Muscle of back (tissue), 13 donors: ENCODE results near the gene SHROOM2. TPM values are rescaled to one million over a fixed set of nuclear protein-coding genes. Genes with fewer than 3 reads are reported as not detected.
A peak's percentile ranks its signal among the peaks of the same experiment; 100 is the strongest.
"Not testable (repeated sequence)": the region's sequence is repeated elsewhere in the genome, so short reads cannot be mapped to it uniquely, and the experiment has no call there.

Experiments
- DNase-seq, 3 donors: peaks; one replicate each; pipeline versions ENCODE4 v3.0.0 to v3.0.0-alpha.2; 2013
- long read RNA-seq, 9 donors: transcript quantifications; one replicate each; lab custom pipeline, GENCODE V29; 2026
- polyA plus RNA-seq, 10 donors: library from polyadenylated mRNA; unstranded; fragments of 120-200 nt; gene quantifications; one replicate each; pipeline ENCODE4 v1.2.1, GENCODE V29; 2013; ENCODE audit not compliant: insufficient read length in 10 of 10

SHROOM2 gene, protein sequence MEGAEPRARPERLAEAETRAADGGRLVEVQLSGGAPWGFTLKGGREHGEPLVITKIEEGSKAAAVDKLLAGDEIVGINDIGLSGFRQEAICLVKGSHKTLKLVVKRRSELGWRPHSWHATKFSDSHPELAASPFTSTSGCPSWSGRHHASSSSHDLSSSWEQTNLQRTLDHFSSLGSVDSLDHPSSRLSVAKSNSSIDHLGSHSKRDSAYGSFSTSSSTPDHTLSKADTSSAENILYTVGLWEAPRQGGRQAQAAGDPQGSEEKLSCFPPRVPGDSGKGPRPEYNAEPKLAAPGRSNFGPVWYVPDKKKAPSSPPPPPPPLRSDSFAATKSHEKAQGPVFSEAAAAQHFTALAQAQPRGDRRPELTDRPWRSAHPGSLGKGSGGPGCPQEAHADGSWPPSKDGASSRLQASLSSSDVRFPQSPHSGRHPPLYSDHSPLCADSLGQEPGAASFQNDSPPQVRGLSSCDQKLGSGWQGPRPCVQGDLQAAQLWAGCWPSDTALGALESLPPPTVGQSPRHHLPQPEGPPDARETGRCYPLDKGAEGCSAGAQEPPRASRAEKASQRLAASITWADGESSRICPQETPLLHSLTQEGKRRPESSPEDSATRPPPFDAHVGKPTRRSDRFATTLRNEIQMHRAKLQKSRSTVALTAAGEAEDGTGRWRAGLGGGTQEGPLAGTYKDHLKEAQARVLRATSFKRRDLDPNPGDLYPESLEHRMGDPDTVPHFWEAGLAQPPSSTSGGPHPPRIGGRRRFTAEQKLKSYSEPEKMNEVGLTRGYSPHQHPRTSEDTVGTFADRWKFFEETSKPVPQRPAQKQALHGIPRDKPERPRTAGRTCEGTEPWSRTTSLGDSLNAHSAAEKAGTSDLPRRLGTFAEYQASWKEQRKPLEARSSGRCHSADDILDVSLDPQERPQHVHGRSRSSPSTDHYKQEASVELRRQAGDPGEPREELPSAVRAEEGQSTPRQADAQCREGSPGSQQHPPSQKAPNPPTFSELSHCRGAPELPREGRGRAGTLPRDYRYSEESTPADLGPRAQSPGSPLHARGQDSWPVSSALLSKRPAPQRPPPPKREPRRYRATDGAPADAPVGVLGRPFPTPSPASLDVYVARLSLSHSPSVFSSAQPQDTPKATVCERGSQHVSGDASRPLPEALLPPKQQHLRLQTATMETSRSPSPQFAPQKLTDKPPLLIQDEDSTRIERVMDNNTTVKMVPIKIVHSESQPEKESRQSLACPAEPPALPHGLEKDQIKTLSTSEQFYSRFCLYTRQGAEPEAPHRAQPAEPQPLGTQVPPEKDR (N-terminal part only)
- 1 to 10 TPM; 1.3 to 3.8 (median 1.7) TPM for polyA plus RNA-seq
- long read RNA-seq, donor 1 = 0 reads
- long read RNA-seq, donor 2 = 0 reads
- long read RNA-seq, donor 3 = 0 reads
- long read RNA-seq, donor 4 = 0 reads
- long read RNA-seq, donor 5 = 0 reads
- long read RNA-seq, donor 6 = 0 reads
- long read RNA-seq, donor 7 = 0 reads
- long read RNA-seq, donor 8 = 0 reads
- long read RNA-seq, donor 9 = 0 reads

- DNase-seq = peak in 1 of 3 donors; percentile 31
These were observed at the start of gene SHROOM2 for GRCh38 chrX:9785944-9786797. SHROOM2 (plus strand) TSS chrX:9786429; CDS start chrX:9786546, 117 bp downstream.

DNA sequence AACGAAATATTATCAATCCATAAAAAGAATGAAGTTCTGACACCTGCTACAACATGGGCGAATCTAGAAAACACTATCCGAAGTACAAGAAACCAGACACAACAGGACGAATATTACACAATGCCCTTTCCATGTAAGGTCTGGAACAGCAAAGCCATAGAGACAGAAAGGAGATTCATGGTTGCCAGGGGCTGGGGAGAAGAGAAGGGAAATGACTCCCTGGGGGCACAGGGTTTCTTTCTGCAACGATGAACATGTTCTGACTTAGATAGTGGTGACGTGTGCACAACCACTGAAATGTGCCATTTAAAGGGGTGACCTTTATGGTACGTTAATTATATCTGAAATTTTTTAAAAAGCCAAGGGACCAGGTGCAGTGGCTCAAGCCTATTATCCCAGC is 48.9 kb upstream of the SHROOM2 start:
- no peak for DNase-seq

DNA sequence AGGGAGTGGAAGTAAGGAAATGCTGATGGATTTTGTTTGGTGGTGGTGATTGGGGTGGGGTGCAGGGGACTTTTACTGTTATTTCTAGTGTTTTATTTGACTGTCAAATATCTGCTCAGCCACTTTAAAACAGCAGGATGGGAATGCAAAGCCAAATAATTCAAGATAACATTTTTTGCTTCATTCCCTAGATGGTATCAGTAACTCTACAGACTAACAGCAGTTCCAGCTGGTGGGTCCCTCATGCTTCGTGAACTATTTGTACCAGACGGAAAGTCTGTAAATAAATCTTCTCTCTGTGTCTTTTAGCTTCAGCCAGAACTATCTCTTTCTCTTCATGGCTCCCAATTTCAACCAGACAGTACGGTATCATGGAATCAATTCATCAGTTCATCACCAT is 48.1 kb upstream of the SHROOM2 start:
- no peak for DNase-seq

GRCh38 chrX:9739130-9739529 is 47.1 kb upstream of the SHROOM2 start:
- DNase-seq = no peak

- DNase-seq = no peak
These were observed 40.7 kb upstream of the SHROOM2 start for GRCh38 chrX:9745417-9746115.

DNA sequence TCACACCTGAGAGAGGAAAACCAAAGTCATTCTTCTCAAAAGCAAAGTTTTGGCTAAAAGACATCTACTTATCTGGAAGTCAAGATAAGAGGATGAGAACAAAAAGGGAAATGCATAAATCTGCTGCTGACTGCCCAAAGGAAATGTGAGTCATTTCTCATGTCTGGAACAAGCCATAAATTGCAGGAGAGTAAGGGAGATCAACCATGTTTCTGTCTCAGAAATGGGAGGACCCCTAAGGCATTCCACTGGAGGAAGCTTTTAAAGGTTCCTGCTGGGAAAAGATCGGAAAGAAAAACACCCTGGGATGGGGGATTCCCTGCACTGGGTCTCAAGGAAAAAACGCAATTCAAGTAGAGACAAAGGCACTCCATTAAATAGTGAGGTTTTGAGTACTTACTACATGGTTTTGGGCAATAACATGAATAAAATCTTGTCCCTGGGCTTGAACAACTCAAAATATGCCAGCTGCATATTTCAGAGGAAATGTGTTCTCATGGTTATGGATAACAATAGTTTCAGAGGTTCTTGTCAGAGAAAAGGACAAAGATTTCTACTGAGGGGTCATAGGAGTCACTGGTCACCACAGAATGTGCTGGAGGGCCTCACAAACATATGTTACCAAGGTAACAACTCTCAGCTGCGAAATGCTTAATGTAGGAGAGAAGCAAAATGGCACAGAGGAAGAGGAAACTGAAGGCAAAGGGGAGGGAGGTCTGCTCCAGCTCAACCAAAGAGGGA is 39.9 kb upstream of the SHROOM2 start:
- peak in 2 of 3 donors; percentile 6 to 8 for DNase-seq

DNA sequence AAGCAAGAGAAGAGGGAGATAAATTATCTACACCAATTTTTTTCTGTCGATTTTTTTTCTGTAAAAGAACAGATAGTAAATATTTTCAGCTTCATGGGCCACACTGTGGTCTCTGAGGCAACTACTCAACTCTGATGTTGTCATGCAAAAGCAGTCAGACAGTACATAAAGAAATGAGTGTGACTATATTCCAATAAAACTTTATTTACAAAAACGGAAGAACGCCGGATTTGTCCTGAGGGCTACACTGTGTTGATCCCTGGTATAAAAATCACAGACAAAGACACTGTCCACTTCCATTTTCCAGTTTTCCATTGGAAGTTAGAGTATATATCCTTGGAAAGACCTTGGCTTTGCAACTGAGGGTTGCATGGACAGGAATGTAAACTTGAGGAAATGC is 38.6 kb upstream of the SHROOM2 start:
- no peak for DNase-seq

DNA sequence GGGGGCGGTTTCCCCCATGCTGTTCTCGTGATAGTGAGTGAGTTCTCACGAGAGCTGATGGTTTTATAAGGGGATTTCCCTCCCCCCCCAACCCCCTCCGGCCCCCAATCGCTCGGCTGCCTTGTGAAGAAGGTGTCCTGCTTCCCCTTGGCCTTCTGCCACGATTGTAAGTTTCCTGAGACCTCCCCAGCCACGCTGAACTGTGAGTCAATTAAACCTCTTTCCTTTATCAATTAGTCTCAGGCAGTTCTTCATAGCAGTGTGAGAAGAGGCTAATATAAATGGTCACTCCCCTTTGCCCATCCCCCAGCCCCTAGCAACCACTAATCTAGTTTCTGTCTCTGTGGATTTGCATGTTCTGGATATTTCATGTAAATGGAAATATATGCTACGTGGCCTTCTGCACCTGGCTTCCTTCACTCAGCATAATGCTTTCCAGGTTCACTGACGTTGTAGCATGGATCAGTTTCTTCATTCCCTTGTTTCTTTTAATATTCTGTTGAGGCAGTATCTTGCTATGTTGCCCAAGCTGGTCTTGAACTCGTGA is 37.0 kb upstream of the SHROOM2 start:
- no peak for DNase-seq

DNA sequence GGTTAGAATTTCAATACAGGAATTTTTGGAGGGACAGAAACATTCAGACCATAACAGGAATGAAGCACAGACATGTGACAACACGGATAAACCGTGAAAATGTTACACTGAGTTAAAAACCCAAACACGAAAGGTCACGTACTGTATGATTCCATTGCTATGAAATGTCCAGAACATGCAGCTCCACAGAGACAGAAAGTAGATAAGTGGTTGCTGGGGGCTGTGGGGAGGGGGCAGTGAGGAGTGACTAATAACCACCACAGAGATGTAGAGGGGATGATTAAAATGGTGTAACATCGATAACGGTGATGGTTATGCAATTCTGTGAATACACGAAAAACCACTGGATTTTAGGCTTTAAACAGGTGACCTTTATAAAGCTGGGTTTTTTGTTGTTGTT is 28.9 kb upstream of the SHROOM2 start:
- DNase-seq = no peak

- DNase-seq = no peak
These were observed 28.1 kb upstream of the SHROOM2 start for GRCh38 chrX:9758021-9758638.

DNA sequence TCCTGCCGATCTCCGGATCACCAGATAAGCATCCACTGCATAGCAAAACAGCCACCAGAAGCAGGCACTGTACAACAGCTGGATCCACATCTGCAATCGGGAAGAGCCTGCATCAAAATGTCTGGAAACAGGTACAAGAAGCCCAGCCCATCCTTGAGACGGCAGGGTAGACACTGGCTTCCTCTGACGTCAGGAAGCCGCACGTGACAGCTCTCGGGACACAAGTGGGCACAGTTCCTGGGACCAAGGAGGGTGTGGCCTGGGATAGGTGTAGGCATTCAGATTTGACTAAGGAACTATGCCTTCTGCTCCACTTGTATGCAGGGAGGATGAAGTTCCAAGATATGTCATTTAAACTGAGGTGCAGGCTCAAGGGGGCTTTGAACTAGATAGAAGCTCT is 26.9 kb upstream of the SHROOM2 start:
- no peak for DNase-seq

DNA sequence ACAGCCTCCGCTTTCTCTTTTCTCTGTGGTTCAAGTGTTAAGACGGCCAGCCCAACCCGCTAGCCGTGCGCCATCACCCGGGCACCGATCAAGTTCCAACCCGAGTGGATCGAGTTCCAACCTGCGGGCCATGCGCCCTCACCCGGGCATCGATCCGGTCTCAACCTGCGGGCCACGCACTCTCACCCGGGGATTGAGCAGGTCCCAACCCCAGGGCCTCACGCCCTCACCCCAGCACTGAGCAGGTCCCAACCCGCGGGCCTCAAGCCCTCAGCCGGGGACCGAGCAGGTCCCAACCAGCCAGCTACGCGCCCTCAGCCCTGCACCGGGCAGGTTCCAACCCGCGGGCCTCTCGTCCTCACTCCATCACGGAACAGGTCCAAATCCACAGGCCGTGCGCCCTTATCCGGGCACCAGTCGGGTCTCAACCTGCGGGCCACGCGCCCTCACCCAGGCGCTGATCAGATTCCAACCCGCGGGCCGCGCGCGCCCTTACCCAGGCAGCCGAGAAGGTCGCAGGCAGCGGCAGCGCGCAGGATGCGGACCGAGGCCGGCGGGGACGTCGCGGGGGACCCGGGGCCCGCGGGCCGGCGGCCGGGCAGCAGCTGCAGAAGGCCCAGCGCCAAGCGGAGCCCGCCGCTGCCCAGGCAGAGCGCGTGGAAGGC is 21.0 kb upstream of the SHROOM2 start:
- peak in 1 of 3 donors; percentile 34 for DNase-seq

- DNase-seq = no peak
These were observed 20.5 kb upstream of the SHROOM2 start, which contains the start of gene GPR143 for GRCh38 chrX:9765737-9766097. GPR143 (minus strand) TSS chrX:9765847; CDS start chrX:9765817, 30 bp downstream.

GRCh38 chrX:9767375-9767774 is 18.9 kb upstream of the SHROOM2 start:
- no peak for DNase-seq

GRCh38 chrX:9768321-9768839 is 17.8 kb upstream of the SHROOM2 start:
- DNase-seq = not testable (repeated sequence)

DNA sequence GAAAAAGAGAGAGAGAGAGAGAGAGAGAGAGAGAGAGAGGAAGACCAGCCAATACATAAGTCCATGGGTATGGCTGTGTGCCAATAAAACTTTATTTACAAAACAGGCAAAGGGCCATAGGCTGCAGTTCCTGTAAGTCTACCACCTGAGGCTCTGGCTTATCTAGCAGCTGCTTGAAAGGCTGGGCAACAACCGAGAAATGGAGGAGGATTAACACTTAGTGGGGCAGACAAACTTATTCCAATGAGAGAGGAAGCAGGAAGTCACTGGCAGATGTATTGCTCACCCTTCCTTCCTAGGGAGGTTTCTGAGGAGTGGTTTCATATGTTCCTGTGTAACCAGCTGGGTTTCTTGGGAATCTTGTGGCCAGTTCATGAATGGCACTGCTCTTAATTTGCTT is 15.9 kb upstream of the SHROOM2 start:
- no peak for DNase-seq

- DNase-seq = no peak
These were observed 13.3 kb upstream of the SHROOM2 start for GRCh38 chrX:9772943-9773342.
